Lower leg skin (tissue), 3 donors: ENCODE results near the gene CNTNAP1.

Source experiments
- POLR2A ChIP-seq, 2 donors: fragments of 450-650 bp; IDR thresholded peaks; one replicate each; pipeline ENCODE4 v1.6.1; 2016 to 2017; ENCODE audit warnings: antibody characterized with exemption in 2 of 2, mild to moderate bottlenecking in 1 of 2, moderate library complexity in 1 of 2
- TF ChIP-seq, protein P1 (sequence below), 3 donors: fragments of 450-650 bp; IDR thresholded peaks; one replicate each; pipeline ENCODE4 v1.5.1; 2016; ENCODE audit warnings: antibody characterized with exemption in 3 of 3, mild to moderate bottlenecking in 3 of 3, moderate library complexity in 2 of 3

DNA sequence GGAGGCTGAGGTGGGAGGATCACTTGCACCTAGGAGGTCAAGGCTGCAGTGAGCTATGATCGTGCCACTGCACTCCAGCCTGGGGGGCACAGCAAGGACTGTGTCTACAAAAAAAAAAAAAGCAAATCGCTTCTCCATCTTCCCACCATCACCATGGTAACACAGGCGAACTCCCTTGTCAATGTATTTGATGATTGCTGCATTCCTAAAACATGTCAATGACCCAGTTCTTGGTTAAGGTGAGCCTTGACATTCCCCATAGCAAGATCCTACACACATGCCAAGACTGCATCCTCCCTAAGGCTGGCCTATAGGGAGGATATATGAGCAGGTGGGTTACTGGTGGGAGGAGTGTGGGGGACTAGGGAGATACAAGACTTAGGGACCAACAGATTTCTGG lies 12.2 kb downstream of the CNTNAP1 start:
- TF ChIP-seq, protein P1, sequence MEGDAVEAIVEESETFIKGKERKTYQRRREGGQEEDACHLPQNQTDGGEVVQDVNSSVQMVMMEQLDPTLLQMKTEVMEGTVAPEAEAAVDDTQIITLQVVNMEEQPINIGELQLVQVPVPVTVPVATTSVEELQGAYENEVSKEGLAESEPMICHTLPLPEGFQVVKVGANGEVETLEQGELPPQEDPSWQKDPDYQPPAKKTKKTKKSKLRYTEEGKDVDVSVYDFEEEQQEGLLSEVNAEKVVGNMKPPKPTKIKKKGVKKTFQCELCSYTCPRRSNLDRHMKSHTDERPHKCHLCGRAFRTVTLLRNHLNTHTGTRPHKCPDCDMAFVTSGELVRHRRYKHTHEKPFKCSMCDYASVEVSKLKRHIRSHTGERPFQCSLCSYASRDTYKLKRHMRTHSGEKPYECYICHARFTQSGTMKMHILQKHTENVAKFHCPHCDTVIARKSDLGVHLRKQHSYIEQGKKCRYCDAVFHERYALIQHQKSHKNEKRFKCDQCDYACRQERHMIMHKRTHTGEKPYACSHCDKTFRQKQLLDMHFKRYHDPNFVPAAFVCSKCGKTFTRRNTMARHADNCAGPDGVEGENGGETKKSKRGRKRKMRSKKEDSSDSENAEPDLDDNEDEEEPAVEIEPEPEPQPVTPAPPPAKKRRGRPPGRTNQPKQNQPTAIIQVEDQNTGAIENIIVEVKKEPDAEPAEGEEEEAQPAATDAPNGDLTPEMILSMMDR (IDR thresholded peaks at IDR 0.05) = no peak
- no peak for TF ChIP-seq POLR2A (IDR thresholded peaks at IDR 0.05)
